NB4 (cell line): ENCODE measurements around the gene RAP2A.

Experiments used
- POLR2A ChIP-seq: IDR thresholded peaks from 2 replicates; pipeline ENCODE4 v1.6.1; 2011; ENCODE audit warnings: mild to moderate bottlenecking; ENCODE audit not compliant: insufficient read length; ENCODE audit errors: extremely low read depth
- TF ChIP-seq, protein P1 (sequence below): IDR thresholded peaks from one replicate; pipeline ENCODE4 v1.5.1; 2012; ENCODE audit warnings: low read depth, low read length

DNA sequence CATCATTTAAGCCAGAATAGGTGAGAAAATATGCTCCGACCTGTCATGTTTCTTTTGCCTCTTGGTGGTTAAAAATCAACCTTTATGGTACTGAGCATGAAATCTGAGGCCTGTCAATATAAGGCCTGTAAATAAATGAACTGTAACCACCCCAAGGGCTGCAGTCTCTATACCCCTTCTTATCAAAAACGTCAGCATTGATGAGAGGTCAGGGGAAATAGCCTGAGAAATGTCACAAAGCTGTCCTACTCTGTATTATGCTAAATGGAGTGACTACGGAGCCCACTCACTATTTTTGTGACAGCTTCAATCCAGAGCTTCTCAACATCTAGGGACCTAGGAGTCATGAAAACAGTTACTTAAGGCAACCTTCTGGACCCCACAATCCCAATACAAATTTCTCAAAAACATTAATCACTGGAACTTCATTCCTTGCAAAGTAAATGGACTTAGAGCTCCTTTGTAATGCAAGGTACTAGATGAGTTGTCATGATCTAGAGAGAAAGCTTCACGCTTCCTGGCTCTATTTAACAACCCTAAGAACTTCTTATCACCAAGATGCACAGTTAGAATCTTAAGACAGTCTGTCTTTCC lies 2.7 kb upstream of the RAP2A start:
- no peak for TF ChIP-seq POLR2A
- TF ChIP-seq, protein P1, sequence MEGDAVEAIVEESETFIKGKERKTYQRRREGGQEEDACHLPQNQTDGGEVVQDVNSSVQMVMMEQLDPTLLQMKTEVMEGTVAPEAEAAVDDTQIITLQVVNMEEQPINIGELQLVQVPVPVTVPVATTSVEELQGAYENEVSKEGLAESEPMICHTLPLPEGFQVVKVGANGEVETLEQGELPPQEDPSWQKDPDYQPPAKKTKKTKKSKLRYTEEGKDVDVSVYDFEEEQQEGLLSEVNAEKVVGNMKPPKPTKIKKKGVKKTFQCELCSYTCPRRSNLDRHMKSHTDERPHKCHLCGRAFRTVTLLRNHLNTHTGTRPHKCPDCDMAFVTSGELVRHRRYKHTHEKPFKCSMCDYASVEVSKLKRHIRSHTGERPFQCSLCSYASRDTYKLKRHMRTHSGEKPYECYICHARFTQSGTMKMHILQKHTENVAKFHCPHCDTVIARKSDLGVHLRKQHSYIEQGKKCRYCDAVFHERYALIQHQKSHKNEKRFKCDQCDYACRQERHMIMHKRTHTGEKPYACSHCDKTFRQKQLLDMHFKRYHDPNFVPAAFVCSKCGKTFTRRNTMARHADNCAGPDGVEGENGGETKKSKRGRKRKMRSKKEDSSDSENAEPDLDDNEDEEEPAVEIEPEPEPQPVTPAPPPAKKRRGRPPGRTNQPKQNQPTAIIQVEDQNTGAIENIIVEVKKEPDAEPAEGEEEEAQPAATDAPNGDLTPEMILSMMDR = no peak
